GM10248 (cell line): ENCODE measurements around the gene MAP1LC3B2.
A peak's percentile ranks its signal among the peaks of the same experiment; 100 is the strongest.

ENCODE experiments used
- CTCF ChIA-PET: fragments of 300-600 bp; sonication (Branson Sonifier 250); formaldehyde crosslinking; extraction: SDS; loops from one replicate; lab custom pipeline; 2021; ENCODE audit warnings: antibody characterized with exemption; lab: Yijun Ruan, JAX
- POLR2A ChIA-PET: fragments of 350-650 bp; sonication (Branson Sonifier 250); formaldehyde crosslinking; extraction: SDS; loops from one replicate; lab custom pipeline; 2020; ENCODE audit warnings: antibody characterized with exemption; lab: Yijun Ruan, JAX
- DNase-seq: peaks from one replicate; pipeline ENCODE4 v3.0.0; 2012; ENCODE audit errors: extremely low spot score
- TF ChIP-seq, protein P1 (sequence below): IDR thresholded peaks from 2 replicates; pipeline ENCODE4 v1.5.1; 2012; ENCODE audit warnings: mild to moderate bottlenecking, low read depth; ENCODE audit errors: extremely low read depth, missing control alignments, control extremely low read depth

Gene MAP1LC3B2

GRCh38 chr12:116559162-116559935 is at the start of gene MAP1LC3B2:
Gene MAP1LC3B2 (plus strand): TSS chr12:116559381. CDS start chr12:116575943, 16,562 bp downstream.
- POLR2A ChIA-PET: interaction anchor here (0.5 to 1.7 kb wide), 8 partner anchors 10 to 221 kb away, joined by 3 to 15 read pairs (median 4); partner anchors contain the start of genes RNFT2 and SPRING1
- CTCF ChIA-PET: interaction anchor here (0.9 to 3.2 kb wide), 24 partner anchors 9 to 562 kb away, joined by 3 to 12 read pairs (median 4); no protein-coding TSS in a partner anchor
- TF ChIP-seq, protein P1, sequence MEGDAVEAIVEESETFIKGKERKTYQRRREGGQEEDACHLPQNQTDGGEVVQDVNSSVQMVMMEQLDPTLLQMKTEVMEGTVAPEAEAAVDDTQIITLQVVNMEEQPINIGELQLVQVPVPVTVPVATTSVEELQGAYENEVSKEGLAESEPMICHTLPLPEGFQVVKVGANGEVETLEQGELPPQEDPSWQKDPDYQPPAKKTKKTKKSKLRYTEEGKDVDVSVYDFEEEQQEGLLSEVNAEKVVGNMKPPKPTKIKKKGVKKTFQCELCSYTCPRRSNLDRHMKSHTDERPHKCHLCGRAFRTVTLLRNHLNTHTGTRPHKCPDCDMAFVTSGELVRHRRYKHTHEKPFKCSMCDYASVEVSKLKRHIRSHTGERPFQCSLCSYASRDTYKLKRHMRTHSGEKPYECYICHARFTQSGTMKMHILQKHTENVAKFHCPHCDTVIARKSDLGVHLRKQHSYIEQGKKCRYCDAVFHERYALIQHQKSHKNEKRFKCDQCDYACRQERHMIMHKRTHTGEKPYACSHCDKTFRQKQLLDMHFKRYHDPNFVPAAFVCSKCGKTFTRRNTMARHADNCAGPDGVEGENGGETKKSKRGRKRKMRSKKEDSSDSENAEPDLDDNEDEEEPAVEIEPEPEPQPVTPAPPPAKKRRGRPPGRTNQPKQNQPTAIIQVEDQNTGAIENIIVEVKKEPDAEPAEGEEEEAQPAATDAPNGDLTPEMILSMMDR: no peak
- DNase-seq: peak; percentile 82

DNA sequence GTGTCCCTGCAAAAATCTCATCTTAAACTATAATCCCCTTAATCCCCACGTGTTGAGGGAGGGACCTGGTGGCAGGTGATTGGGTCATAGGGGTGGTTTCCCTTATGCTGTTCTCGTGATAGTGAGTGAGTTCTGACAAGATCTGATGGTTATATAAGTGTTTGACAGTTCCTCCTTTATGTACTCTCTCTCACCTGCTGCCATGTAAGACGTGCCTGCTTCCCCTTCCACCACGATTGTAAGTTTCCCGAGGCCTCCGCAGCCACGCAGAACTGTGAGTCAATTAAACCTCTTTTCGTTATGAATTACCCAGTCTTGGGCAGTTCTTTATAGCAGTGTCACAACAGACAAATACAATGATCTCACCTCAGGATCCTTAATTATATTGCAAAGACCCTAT is 45.2 kb upstream of the MAP1LC3B2 start:
- ChIA-PET POLR2A (no interaction called here), CTCF (no interaction called here)
- TF ChIP-seq, protein P1: no peak
- no peak for DNase-seq

DNA sequence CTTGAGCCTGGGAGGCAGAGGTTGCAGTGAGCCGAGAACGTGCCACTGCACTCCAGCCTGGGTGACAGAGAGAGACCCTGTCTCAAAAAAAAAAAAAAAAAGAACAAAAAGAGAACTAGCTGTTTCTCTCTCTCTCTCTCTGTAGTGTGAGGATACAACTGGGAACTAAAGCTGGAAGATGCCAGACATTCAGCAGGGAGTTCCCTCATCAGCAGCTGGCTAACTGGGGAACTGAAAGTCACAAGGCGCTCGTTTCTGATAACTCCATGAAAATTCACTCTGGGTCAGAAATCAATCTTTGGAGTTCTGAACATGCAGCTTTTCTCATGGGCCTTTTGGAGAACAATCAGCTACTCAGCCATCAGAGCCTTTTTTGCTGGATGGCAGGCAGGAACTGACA is 43.5 kb upstream of the MAP1LC3B2 start:
- TF ChIP-seq, protein P1: no peak
- ChIA-PET POLR2A (interaction anchor here (0.6 kb wide), 2 partner anchors 231 to 337 kb away, joined by 3 read pairs; no protein-coding TSS in a partner anchor), CTCF (no interaction called here)
- no peak for DNase-seq

DNA sequence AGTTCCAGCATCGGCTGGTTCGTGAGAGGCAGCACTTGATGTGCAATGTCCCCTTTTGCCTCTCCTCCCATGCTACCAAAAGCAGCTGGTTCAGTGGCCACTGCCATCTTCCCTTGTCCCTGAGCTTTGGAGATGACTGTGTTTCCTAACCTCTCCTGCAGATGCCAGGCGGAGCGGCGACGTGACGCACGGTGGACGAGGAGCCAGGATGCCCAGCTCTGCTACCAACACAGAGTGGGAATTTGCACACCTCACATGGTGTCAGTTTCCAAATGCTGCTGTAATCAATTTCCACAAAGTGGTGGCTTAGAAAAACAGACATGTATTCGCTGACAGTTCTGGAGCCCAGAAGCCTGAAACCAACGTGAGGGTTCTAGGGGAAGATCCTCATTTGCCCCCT is 42.5 kb upstream of the MAP1LC3B2 start:
- TF ChIP-seq, protein P1: no peak
- ChIA-PET CTCF (interaction anchor here (1.5 kb wide), 1 partner anchor 42 kb away, joined by 4 read pairs; the partner anchor contains the start of gene MAP1LC3B2), POLR2A (interaction anchor here (0.5 kb wide), 1 partner anchor 29 kb away, joined by 9 read pairs; no protein-coding TSS in a partner anchor)
- no peak for DNase-seq

GRCh38 chr12:116517431-116518045 is 41.6 kb upstream of the MAP1LC3B2 start:
- TF ChIP-seq, protein P1: no peak
- POLR2A ChIA-PET: no interaction called here
- CTCF ChIA-PET: interaction anchor here (1.5 kb wide), 1 partner anchor 41 kb away, joined by 4 read pairs; the partner anchor contains the start of gene MAP1LC3B2
- DNase-seq: no peak

GRCh38 chr12:116520225-116520760 is 38.9 kb upstream of the MAP1LC3B2 start:
- POLR2A ChIA-PET: no interaction called here
- no peak for DNase-seq
- TF ChIP-seq, protein P1: no peak
- CTCF ChIA-PET: interaction anchor here (0.7 to 1.3 kb wide), 2 partner anchors 59 to 522 kb away, joined by 3 read pairs; no protein-coding TSS in a partner anchor
